Activated gamma-delta T cell treated with anti-CD3 and anti-CD28 coated beads, Interleukin-2, amount 50 U/mL, for 16 hours (primary cell): ENCODE results near the gene N4BP3.
"Not testable (repeated sequence)": the region's sequence is repeated elsewhere in the genome, so short reads cannot be mapped to it uniquely, and the experiment has no call there.

Source experiments
- DNase-seq: peaks from one replicate; pipeline ENCODE4 v3.0.0-alpha.2; 2020; ENCODE audit warnings: low read depth

The N4BP3 gene

GRCh38 chr5:178113141-178113787 is at the start of gene N4BP3:
Gene N4BP3, plus strand, starts transcription at chr5:178113532. Its CDS starts 6,052 bp downstream, at chr5:178119584.
- DNase-seq = peak; percentile 76

- DNase-seq = no peak
Observed at GRCh38 chr5:178067755-178068154, 45.6 kb upstream of the N4BP3 start.

- DNase-seq = no peak
Observed at GRCh38 chr5:178068293-178068692, 45.0 kb upstream of the N4BP3 start.

GRCh38 chr5:178069909-178070308 is 43.4 kb upstream of the N4BP3 start:
- no peak for DNase-seq

- DNase-seq = no peak
Observed at GRCh38 chr5:178071108-178071507, 42.2 kb upstream of the N4BP3 start.

GRCh38 chr5:178072749-178073148 is 40.6 kb upstream of the N4BP3 start:
- DNase-seq = no peak

GRCh38 chr5:178074266-178074952 is 38.9 kb upstream of the N4BP3 start:
- DNase-seq = no peak

GRCh38 chr5:178076965-178077364 is 36.4 kb upstream of the N4BP3 start:
- DNase-seq = not testable (repeated sequence)

GRCh38 chr5:178077751-178078150 is 35.6 kb upstream of the N4BP3 start:
- DNase-seq = no peak

GRCh38 chr5:178078197-178079010 is 34.9 kb upstream of the N4BP3 start:
- no peak for DNase-seq

- no peak for DNase-seq
Observed at GRCh38 chr5:178080056-178080455, 33.3 kb upstream of the N4BP3 start.

GRCh38 chr5:178080618-178081410 is 32.5 kb upstream of the N4BP3 start:
- DNase-seq = no peak

- no peak for DNase-seq
Observed at GRCh38 chr5:178081571-178082243, 31.6 kb upstream of the N4BP3 start.

GRCh38 chr5:178083922-178084321 is 29.4 kb upstream of the N4BP3 start:
- no peak for DNase-seq

- DNase-seq = no peak
Observed at GRCh38 chr5:178085316-178085715, 28.0 kb upstream of the N4BP3 start.

GRCh38 chr5:178086266-178086665 is 27.1 kb upstream of the N4BP3 start:
- DNase-seq = no peak

- DNase-seq = not testable (repeated sequence)
Observed at GRCh38 chr5:178087199-178087598, 26.1 kb upstream of the N4BP3 start.

- no peak for DNase-seq
Observed at GRCh38 chr5:178090856-178091255, 22.5 kb upstream of the N4BP3 start.

GRCh38 chr5:178093134-178093533 is 20.2 kb upstream of the N4BP3 start:
- no peak for DNase-seq

- no peak for DNase-seq
Observed at GRCh38 chr5:178094345-178094744, 19.0 kb upstream of the N4BP3 start.

- no peak for DNase-seq
Observed at GRCh38 chr5:178098685-178099084, 14.6 kb upstream of the N4BP3 start.

GRCh38 chr5:178103612-178104011 is 9.7 kb upstream of the N4BP3 start:
- DNase-seq = no peak
